BJ (cell line): Measurements from ENCODE around the gene JAK1. TPM values are rescaled to one million over a fixed set of nuclear protein-coding genes. Genes with fewer than 3 reads are reported as not detected.
A peak's percentile ranks its signal among the peaks of the same experiment; 100 is the strongest.

Experiments
- CTCF ChIA-PET: fragments of 350-600 bp; formaldehyde crosslinking; extraction: SDS; loops from one replicate; lab custom pipeline; 2021; ENCODE audit warnings: antibody characterized with exemption, inconsistent platforms; lab: Yijun Ruan, JAX
- POLR2A ChIA-PET: fragments of 300-600 bp; sonication (Branson Sonifier 250); formaldehyde crosslinking; extraction: SDS; loops from one replicate; lab custom pipeline; 2021; ENCODE audit warnings: antibody characterized with exemption; lab: Charles Lee
- DNase-seq: peaks from one replicate; pipeline ENCODE4 v3.0.0-alpha.2; 2011; ENCODE audit warnings: low read depth
- H3K27me3 ChIP-seq: 2 replicates; pipeline ENCODE4 v1.6.0; 2011; ENCODE audit warnings: low read length; ENCODE audit not compliant: control insufficient read depth, insufficient read depth
- H3K36me3 ChIP-seq: 2 replicates; pipeline ENCODE4 v1.5.1; 2011; ENCODE audit warnings: low read length; ENCODE audit not compliant: control insufficient read depth, insufficient read depth
- H3K4me3 ChIP-seq: 2 replicates; pipeline ENCODE4 v1.5.1; 2011; ENCODE audit warnings: low read depth, mild to moderate bottlenecking, control low read depth, low read length
- CTCF ChIP-seq: IDR thresholded peaks from 2 replicates; pipeline ENCODE4 v1.5.1; 2011; ENCODE audit warnings: low read depth, mild to moderate bottlenecking, control low read depth, inconsistent platforms, low read length, moderate library complexity; ENCODE audit not compliant: insufficient read depth
- polyA plus RNA-seq: library from polyadenylated mRNA; depleted of rRNA; stranded (reverse); fragments of >200 nt; gene quantifications from 2 replicates; pipeline ENCODE4 v1.2.3, GENCODE V29; 2011

Gene JAK1
- polyA plus RNA-seq, 1 experiment: 95.0 TPM

- TF ChIP-seq CTCF: no peak
- ChIA-PET CTCF (interaction anchor here (0.6 to 1.1 kb wide), 3 partner anchors 110 to 142 kb away, joined by 3 read pairs; no protein-coding TSS in a partner anchor), POLR2A (no interaction called here)
- Histone ChIP-seq H3K36me3 (no peaks in the 10 kb centered on the region), H3K4me3 (no peak overlapping the region), H3K27me3 (no peaks in the 10 kb centered on the region)
- no peak for DNase-seq
Observed at GRCh38 chr1:64969305-64970046, 3.1 kb upstream of the JAK1 start.

- CTCF ChIA-PET: interaction anchor here (0.8 to 1.0 kb wide), 3 partner anchors 15 to 241 kb away, joined by 3 read pairs; no protein-coding TSS in a partner anchor
- TF ChIP-seq CTCF: no peak
- Histone ChIP-seq H3K36me3 (no peaks in the 10 kb centered on the region), H3K27me3 (no peaks in the 10 kb centered on the region), H3K4me3 (no peak overlapping the region)
- DNase-seq: no peak
- POLR2A ChIA-PET: no interaction called here
Observed at GRCh38 chr1:64967381-64967780, 1.0 kb upstream of the JAK1 start.

GRCh38 chr1:64965366-64966157, 787 bp downstream of the JAK1 start:
- POLR2A ChIA-PET: interaction anchor here (0.5 to 0.6 kb wide), 2 partner anchors 67 to 244 kb away, joined by 3 to 5 read pairs; no protein-coding TSS in a partner anchor
- CTCF ChIA-PET: interaction anchor here (0.7 to 1.1 kb wide), 4 partner anchors 13 to 142 kb away, joined by 3 read pairs; no protein-coding TSS in a partner anchor
- peak overlapping the region; percentile 56 for H3K4me3 ChIP-seq

GRCh38 chr1:64963466-64963865, 2.9 kb downstream of the JAK1 start:
- CTCF ChIA-PET: interaction anchor here (1.1 kb wide), 1 partner anchor 9 kb away, joined by 3 read pairs; no protein-coding TSS in a partner anchor

More at GRCh38 chr1:64965366-64966157, 787 bp downstream of the JAK1 start:
- H3K27me3 ChIP-seq: no peaks in the 10 kb centered on the region
- TF ChIP-seq CTCF: no peak
- no peaks in the 10 kb centered on the region for H3K36me3 ChIP-seq
- DNase-seq: no peak

More at GRCh38 chr1:64963466-64963865, 2.9 kb downstream of the JAK1 start:
- POLR2A ChIA-PET: no interaction called here
- no peak for DNase-seq
- no peak overlapping the region for H3K4me3 ChIP-seq
- no peaks in the 10 kb centered on the region for H3K27me3 ChIP-seq
- TF ChIP-seq CTCF: no peak
- H3K36me3 ChIP-seq: no peaks in the 10 kb centered on the region
